GM19467 (cell line): ENCODE results near the gene LRRC4.

Experiments
- ATAC-seq: cut with Tn5 transposase; IDR thresholded peaks from one replicate; pipeline ENCODE4 v1.9.1; 2021; ENCODE audit warnings: mild to moderate bottlenecking, moderate library complexity; ENCODE audit not compliant: unreplicated experiment

Gene LRRC4

DNA sequence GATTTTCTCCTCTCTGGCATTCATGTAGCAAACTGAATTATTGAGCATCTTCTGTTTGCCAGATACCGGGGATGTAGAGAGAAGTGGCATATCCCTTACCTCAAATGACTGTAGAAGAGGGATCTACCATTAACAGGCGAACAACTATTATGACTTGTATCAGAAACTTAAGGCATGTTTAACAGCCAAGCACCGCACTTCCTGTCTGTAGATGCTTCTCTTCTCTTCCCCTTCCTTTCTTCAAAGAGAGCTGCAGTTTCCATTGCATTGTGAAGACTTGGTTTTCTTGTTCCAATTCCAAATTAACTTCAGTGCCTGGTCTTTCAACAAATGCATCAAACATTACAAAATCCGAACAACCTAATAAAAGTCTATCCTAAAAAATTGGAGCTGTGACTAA lies 49.3 kb downstream of the LRRC4 start:
- no peak for ATAC-seq

DNA sequence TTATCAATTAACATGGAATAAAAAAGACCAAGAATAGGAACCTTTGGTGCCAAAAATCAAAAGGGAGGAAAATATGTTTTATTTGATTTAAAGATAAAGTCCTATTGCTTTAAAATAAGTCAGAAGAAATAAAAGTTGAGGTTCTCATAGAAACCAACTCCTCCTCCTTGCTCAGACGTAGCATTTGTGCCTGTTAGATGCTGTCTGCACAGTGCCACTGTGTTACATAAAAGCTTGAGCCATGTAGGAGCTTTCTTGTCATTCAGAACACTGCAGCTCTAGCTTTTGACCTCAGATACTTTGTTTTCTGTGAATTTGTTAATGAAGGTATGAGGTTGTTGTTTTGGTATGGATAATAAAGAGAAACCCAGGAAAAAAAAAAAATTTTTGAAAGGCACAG lies 50.3 kb downstream of the LRRC4 start:
- no peak for ATAC-seq

DNA sequence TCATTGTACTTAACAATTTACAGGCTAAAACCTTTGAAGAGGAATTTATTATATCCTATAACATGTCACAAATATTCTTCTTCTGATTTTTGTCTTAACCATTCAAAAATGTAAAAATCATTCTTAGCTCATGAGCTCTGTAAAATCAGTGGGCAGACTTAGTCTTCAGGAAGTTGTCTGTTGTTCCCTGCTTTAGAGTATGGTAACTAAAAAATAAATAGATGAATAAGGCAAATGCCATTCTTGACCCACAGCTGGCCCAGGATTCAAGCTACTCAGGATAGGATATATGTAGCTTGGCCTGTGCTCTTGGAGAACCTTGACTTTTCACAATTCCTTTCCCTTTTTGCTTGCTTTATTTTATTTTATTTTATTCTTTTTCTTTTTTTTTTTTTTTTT lies 51.5 kb downstream of the LRRC4 start:
- ATAC-seq = no peak

DNA sequence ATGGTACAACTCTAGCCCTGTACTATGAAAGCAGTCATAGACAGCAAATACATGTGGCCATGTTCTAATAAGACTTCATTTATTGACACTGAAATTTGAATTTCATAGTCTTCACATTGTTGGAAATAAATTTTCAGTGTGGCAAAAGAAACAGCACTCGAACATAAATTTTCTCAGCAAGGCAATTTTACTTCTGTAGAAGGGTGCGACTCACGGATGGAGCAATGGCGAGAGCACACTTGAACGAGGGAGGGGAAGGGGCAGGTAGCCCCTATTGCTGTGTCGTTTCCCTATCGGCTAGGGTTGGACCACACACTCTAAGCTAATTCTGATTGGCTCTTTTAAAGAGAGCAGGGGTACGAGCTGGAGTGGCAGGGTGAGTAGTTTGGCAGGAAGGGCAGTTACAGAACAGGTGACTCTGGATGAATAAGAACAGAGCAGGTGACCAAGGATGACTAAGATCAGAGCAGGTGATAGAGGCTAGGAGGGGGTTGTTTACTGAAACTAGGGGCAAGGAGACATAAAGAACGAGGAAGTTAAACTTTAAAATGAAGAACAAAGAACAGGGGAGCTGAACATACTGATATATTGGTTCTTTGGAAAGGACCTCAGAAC lies 52.0 kb downstream of the LRRC4 start:
- no peak for ATAC-seq

DNA sequence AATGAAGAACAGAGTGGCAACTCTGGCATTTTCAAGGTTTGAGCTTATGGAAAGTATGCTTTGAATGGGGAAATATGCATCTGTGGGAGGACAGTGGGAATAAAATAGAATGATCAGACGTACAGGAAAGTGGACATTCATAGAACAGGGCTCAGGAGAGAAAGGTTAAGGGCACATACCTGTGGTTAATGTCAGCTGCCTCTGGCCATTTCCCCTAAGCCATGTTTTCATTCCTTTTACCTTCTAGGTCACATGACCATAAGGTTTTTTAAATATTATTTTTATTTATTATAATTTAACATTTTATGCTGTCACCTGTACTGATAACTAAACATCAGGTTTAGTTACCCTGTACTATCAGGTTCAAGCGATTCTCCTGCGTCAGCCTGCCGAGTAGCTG lies 52.8 kb downstream of the LRRC4 start:
- no peak for ATAC-seq
